CMK (cell line): ENCODE data around the gene MYH9.
A peak's percentile ranks its signal among the peaks of the same experiment; 100 is the strongest.

Source experiments
- DNase-seq: peaks from one replicate; pipeline ENCODE4 v3.0.0-alpha.2; 2010; ENCODE audit warnings: low read depth

The MYH9 gene

DNA sequence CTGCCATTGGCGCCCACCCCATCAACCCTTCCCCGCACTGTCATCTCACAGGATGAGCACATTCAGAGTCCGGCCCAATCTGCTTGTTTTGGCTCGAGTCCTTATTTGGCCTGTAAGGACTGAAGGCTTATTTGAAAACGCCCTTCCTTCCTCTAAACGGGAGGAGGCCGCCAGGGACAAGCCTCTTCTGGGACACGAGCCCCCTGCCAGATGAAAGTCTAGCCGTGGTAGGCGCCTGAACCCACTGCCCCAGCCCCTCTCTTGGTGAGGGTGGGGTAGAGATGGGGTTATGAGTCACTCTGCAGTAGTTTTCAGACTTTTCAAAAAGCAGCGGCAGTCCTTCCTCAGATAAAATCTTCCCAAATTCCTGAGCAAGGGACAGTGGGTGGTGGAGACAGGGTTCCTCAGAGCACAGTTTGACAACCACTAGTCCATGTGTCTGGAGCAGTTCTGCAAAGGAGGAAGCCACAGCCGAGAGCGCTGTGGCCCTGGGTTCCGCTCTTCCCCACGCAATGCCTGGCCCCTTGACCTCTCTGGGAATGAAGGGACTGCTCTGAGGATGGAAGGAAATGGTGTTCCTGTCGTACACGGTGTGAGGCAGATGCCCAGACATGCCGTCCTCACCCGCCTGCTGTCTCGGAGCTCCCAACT lies 57.0 kb downstream of the MYH9 start:
- peak; percentile 49 for DNase-seq

DNA sequence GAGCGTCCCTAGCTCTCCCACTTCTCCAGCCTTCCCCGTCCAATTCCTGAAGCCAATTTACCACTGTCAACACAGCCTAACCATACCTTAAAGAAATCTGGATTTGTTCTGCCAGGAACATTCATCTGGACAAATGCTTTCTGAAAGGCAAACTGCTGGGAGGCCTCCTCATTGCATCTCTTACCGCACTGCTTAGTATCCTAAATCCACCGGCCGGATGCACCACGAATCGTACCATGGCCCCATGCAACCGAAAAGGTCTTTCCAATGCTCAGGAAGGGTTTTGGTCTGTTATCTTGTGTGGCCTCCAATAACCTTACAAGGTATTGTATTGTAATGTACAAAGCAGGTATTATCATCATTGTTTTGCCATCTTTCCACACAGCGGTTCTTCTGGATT lies 57.6 kb downstream of the MYH9 start:
- DNase-seq: no peak

GRCh38 chr22:36329254-36330078 lies 58.3 kb downstream of the MYH9 start:
- peak; percentile 88 for DNase-seq

DNA sequence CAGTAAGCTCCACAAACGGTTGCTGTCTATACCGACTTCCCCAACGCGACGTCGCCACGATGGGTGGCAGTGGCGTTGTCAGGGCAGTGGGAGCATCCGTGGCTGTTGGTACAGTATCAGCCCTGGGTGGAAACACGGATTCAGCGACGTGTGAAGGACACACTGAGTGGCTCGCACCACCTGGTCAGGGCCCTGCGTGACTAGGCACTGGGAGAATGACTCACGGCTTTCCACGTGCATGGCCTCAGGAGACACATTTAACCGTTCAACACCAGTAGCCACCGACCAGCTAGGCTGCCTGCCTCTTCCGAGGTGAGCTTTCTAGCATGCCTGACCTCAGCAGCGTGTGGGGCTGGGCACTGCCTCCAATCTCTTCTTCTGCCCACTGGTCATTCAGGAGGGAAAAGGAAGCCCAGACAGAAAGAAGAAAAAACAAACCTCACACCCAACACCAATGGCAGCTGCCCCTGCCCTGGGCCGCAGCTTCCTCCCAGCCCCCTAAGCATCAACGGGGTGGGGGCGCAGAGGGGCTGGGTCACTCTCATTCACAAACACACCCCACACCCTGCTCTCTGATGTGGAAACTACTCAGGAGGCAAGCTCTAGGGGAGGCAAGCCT lies 59.0 kb downstream of the MYH9 start:
- DNase-seq: no peak

DNA sequence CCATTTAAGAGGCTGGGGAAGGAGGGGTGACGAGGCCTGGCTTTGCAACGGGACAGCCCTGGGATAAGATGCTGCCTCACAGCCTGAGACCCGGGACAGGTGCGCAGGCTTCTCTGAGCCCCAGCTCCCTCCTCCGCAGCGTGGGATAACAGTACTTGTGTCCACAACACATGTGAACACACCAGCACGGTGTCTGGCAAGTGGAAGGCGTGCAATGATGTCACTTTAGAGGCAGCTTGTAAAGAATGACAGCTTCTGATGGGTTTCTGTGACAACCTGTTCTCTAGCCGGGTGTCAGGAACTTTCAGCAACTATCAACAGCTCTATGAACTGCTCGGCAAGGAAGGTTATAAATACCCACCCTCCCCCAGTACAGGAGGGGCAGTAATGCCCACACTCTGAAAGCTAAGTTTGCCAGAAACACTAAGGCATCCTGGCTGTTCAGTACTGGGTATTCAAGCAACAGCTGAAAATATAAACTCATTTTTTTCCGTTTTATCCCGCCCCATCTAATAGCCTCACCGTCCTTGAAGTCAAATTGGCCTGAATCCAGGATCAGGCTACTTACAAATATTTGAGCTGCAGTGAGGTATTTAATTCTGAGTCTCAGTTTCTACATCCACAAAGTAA lies 59.7 kb downstream of the MYH9 start:
- no peak for DNase-seq

DNA sequence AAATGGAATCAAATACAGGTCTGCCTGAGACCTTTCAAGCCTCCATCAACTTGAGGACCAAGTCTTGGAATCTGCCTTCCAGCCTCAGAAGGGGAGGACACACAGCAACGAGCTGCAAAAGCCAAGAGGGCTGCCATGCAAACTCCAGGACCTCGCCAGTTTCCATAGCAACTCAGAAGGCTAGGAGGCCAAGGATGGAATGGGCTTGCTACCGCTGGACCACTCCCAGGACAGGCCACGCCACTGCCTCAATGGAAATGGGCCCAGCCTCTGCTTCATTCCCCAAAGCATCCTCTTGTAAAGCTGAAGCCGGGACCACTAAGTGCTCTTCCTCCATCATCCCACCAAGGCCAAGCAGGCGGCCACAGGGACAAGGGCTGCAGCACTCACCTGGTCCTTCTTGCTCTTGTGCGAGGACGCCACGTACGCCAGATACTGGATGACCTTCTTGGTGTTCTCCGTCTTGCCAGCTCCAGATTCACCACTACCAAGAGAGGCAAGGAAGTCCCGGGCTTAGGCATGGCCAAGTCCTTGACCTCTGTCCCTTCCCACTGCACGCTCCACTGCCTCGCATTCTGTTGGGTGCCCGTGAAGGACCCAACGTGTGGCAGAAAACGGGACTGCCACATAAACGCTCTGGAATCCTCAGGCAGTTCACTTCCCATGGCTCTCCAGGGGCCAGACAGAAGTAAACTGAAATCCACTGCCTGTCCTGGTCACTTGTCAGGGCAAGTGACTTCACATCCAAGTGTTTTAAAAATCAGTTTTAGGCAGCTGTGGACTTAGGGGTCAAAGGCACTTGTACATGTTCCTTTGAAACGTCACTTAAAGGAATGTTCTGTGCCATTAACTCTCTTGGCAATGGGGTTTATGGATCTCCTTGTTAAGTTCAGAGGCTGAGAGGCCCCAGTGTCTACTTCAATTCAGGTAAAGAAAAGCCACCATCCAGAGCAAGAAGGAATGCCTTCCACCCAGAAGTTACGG lies 61.3 kb downstream of the MYH9 start:
- no peak for DNase-seq

GRCh38 chr22:36325154-36326031 lies 62.4 kb downstream of the MYH9 start:
- DNase-seq: no peak

- DNase-seq: no peak
Measured at GRCh38 chr22:36324414-36324813, 63.4 kb downstream of the MYH9 start.

DNA sequence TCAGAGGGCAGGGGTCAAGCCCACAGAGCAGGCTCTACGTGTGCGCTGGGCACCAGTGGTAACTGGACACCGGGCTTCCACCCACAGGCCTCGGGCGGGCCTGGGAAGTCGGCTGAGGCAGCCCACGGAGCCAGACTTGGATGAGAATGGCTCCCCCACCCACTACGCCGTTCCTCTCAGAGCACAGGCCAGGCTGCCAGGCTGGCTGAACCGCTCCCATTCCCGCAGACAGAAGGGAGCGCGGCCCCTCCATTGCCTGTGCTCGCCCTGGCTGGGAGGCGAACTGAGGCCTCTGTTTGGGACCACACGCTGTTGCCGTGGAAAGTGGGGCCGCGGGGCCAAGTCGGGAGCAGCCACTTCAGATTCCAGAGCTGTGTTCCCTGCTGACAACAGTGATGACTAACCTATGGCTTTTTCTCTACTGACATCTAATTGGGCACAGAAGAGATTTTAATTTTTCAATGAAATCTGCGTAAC lies 63.9 kb downstream of the MYH9 start:
- no peak for DNase-seq

DNA sequence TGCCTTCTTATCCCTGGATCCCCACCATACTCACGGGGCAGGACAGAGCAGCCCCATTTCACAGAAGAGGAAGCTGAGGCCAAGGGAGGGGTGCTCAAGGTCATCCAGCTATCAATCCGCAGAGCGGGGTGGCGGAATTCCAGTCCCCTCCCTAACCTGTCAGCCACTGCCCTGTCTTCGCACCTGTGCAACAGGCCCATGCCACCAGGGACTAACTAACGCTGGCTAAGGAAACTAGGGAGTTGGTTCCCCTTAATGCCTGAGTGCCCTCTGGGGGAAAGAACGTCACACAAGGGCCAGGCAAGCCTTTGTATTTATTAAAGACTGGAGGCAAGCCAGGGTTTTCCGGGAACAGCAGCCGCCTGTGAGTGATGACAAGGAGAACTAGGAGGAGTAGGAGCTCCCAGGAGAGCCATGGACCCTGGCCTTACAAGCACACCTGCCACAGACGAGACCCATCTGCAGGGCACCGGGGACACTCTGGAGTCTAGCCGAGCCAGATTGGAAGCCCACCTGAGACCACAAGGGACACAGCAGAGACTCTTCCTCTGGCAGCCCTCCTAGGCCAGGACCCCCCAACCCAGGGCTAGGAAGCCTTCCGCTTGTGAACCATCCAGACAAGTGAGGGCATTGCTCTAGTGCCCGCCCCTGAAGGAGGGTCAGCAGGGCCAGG lies 64.4 kb downstream of the MYH9 start:
- no peak for DNase-seq

GRCh38 chr22:36322602-36322915 lies 65.2 kb downstream of the MYH9 start:
- no peak for DNase-seq

- DNase-seq: no peak
Measured at GRCh38 chr22:36321797-36322601, 65.8 kb downstream of the MYH9 start.

GRCh38 chr22:36320553-36320952 lies 67.2 kb downstream of the MYH9 start:
- DNase-seq: no peak

DNA sequence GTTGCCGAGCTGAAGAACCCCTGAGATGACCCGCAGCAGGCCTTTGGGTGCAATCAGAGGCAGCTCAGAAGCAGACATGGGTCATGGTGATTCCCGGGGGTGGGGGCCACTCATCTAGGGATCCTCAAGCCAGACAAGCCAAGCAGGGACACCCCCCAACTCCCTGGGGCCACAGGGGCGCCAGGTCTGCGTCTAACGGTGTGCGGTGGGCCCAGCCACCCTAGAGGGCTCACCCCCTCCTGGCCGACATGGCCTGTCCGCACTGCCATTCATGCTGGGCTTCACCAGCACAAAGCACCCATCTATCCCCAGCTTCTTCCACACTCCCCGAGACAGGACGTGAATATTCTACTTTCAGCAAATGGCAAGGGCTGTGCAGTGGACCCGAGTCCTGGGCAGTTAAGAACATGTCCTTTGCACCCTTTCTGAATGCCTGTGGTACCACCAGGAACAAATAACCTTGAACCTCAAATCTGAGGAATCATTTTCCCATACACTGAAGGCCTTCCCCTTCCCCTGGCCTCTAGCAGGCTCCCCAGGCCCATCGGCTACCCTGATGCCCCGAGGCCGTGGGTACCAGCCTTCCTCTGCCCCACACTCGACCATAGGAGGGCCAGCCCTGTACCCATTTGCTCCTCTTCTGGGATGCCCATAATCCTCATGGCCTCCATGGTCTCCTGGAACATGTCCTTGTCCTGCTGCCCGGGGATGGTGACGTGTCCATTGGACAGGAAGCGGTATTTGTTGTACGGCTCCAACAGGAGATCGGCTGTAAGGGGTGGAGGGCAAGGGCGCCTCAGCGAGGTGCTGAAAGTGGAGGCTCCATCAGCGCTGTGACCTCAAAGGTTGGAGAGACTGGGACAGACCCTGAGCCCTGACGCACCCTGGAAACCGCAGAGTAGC lies 67.9 kb downstream of the MYH9 start:
- no peak for DNase-seq

DNA sequence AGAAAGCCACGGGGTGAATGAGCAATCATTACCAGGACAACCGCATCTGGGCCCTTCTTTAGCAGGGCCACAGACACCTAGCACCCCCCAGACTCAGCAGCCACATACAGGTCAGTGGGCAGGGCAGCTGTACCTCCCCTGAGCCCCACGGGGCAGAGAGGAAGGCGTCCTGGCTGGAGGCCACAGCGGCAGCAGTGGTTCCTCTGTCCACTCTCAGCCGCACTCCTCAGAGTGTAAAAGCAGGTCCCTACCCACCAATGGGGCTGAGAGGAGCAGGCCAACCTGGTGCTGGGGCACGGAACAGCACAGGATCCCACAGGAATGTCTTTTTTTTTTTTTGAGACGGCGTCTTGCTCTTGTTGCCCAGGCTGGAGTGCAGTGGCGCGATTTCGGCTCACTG lies 69.3 kb downstream of the MYH9 start:
- DNase-seq: no peak

GRCh38 chr22:36317658-36318271 lies 70.0 kb downstream of the MYH9 start:
- no peak for DNase-seq

GRCh38 chr22:36316419-36316818 lies 71.3 kb downstream of the MYH9 start:
- no peak for DNase-seq

DNA sequence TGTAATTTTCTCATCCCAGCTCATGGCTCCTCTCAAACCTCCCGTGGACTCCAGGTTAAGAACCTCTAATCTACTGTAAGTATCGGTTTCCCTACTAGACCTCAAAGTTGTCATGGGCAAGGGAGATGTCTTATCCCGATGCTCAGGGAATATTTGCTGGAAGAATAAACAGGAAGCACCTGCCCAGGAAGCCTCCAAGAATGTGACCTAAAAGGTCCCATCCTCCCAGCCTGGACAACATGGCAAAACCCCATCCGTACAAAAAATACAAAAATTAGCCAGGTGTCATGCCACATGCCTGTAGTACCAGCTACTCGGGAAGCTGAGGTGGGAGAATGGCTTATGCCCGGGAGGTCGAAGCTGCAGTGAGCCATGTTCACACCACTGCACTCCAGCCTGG lies 72.4 kb downstream of the MYH9 start:
- DNase-seq: no peak
